ENCODE data around the gene TRAPPC4.
A peak's percentile ranks its signal among the peaks of the same experiment; 100 is the strongest.
"Not testable (repeated sequence)": the region's sequence is repeated elsewhere in the genome, so short reads cannot be mapped to it uniquely, and the experiment has no call there.

Gene TRAPPC4

DNA sequence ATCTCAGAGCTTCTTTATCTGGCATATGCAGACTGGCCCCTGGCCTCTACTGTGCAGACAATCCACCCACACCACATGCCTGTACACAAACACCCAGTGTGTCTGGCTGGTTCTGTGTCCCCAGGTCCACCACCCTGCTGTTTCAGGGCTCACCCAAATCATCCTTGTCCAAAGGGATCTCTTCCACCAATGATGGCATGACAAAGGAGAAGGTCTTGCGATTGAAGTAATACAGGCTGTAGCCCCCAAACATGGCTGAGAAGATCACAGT, 10.4 kb downstream of the TRAPPC4 start:
- Histone ChIP-seq H3K4me3 (ENCODE audit: low read depth, low read length) (peak overlapping the region; percentile 73), H3K27ac (peak overlapping the region; percentile 97), H3K27me3 (ENCODE audit: insufficient read depth, low read depth, severe bottlenecking) (no peaks in the 10 kb centered on the region), H3K36me3 (peaks cover 55% of the 10 kb centered on the region), H3K9me3 (ENCODE audit: severe bottlenecking) (no peaks in the 10 kb centered on the region)
- TF ChIP-seq, protein P1, sequence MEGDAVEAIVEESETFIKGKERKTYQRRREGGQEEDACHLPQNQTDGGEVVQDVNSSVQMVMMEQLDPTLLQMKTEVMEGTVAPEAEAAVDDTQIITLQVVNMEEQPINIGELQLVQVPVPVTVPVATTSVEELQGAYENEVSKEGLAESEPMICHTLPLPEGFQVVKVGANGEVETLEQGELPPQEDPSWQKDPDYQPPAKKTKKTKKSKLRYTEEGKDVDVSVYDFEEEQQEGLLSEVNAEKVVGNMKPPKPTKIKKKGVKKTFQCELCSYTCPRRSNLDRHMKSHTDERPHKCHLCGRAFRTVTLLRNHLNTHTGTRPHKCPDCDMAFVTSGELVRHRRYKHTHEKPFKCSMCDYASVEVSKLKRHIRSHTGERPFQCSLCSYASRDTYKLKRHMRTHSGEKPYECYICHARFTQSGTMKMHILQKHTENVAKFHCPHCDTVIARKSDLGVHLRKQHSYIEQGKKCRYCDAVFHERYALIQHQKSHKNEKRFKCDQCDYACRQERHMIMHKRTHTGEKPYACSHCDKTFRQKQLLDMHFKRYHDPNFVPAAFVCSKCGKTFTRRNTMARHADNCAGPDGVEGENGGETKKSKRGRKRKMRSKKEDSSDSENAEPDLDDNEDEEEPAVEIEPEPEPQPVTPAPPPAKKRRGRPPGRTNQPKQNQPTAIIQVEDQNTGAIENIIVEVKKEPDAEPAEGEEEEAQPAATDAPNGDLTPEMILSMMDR (IDR thresholded peaks at IDR 0.05; ENCODE audit: low read depth, low read length), result no peak
- DNase-seq, result no peak

DNA sequence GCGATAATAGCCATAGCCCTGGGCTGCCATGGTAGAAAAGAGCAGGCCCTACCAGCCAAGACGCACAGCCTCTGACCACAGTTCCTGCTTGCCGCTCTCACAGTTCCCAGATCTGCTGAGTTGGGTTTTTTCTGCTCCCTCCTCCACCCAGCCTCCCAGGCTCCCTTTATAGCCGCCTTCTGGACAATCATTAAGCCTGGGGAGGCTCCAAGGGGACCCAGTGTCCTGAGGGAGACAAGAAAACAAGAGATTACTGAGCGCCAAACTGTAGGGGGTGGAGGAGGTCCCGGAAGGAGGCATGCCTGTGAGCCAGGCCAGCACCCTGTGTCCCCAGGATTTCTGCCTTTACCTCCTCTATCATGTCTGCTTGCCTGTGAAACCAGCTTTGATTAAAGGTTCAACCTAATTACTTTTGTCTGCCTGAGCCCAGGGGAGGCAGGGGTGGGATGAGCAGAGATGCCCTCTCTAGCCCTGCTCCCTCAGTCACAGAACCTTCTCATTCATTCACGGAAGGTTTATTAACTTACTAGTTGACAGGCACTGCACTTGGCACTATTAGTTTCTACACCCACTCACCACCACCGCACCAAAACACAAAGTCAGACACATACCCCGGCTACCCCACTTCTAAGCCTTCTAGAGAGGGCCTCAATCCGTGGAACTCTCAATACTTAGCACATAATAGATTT, 10.9 kb downstream of the TRAPPC4 start:
- TF ChIP-seq, protein P1 (IDR thresholded peaks at IDR 0.05; ENCODE audit: low read depth, low read length), result no peak
- peaks cover 50% of the 10 kb centered on the region for H3K36me3 ChIP-seq
- H3K27me3 ChIP-seq (ENCODE audit: insufficient read depth, low read depth, severe bottlenecking), result no peaks in the 10 kb centered on the region
- DNase-seq, result peak; percentile 83
- H3K4me3 ChIP-seq (ENCODE audit: low read depth, low read length), result peak overlapping the region; percentile 73
- peak overlapping the region; percentile 97 for H3K27ac ChIP-seq
- H3K9me3 ChIP-seq (ENCODE audit: severe bottlenecking), result no peaks in the 10 kb centered on the region

DNA sequence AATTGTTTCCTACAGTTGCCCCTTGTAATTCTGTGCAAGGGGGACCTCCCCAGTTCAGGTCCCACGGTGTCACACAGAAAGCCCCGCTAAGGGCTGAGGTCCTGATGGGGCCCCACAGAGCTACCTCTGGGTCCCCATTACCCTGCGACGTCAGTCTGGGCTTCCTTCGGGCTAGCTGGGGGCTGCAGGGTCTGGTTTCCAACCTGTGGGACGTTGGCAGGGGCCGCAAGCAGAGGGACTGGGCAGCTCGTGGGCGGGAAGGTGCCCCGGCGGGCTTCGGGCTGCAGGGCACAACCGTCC, 11.4 kb downstream of the TRAPPC4 start:
- TF ChIP-seq, protein P1 (IDR thresholded peaks at IDR 0.05; ENCODE audit: low read depth, low read length), result no peak
- peak overlapping the region; percentile 73 for H3K4me3 ChIP-seq (ENCODE audit: low read depth, low read length)
- peak overlapping the region; percentile 97 for H3K27ac ChIP-seq
- no peak for DNase-seq
- no peaks in the 10 kb centered on the region for H3K9me3 ChIP-seq (ENCODE audit: severe bottlenecking)
- H3K36me3 ChIP-seq, result peaks cover 45% of the 10 kb centered on the region
- no peaks in the 10 kb centered on the region for H3K27me3 ChIP-seq (ENCODE audit: insufficient read depth, low read depth, severe bottlenecking)

DNA sequence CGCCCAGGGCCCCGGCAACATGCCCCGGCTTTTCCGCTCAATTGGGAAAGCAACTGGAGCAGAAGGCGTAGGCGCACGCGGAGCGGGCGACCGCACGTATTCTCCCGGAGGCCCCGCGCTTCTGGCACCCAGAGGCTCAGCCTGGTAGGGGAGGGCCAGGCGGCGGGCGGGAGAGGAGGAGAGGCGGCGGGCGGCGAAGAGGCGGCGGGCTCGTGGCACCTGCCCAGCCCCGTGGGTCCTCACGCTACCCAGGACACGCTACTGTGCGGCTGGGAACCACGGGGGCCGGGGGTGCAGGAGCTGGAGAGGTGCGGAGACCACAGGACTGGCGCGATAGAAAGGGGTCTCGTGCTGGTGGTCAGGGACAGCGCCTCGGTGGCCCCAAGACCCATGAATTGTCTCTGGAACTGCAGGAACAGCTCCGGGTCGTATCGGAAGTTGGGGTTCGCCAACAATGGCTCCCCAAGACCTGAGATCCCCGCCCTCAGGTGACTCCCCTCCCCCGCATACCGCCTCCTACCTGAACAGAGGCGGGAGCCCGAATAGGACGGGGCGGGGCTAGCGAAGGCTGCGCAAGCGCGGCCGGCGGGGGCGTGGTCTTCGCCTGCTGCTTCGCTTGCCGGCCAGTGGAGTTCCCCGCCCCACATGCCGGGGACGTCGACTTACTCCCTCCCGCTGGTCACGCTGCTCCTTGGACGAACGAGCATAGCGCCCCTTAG, 11.9 kb downstream of the TRAPPC4 start, which contains the start of gene SLC37A4:
SLC37A4 (minus strand) TSS at position 549 of the 719 bp plus-strand sequence.
- H3K4me3 ChIP-seq (ENCODE audit: low read depth, low read length), result peak within 1 kb of the TSS; percentile 73
- H3K9me3 ChIP-seq (ENCODE audit: severe bottlenecking), result no peaks in the 10 kb centered on the region
- H3K36me3 ChIP-seq, result peaks cover 40% of the 10 kb centered on the region
- TF ChIP-seq, protein P1 (IDR thresholded peaks at IDR 0.05; ENCODE audit: low read depth, low read length), result peak; percentile 92
- peak within 1 kb of the TSS; percentile 97 for H3K27ac ChIP-seq
- no peaks in the 10 kb centered on the region for H3K27me3 ChIP-seq (ENCODE audit: insufficient read depth, low read depth, severe bottlenecking)
- DNase-seq, result peak; percentile 99

DNA sequence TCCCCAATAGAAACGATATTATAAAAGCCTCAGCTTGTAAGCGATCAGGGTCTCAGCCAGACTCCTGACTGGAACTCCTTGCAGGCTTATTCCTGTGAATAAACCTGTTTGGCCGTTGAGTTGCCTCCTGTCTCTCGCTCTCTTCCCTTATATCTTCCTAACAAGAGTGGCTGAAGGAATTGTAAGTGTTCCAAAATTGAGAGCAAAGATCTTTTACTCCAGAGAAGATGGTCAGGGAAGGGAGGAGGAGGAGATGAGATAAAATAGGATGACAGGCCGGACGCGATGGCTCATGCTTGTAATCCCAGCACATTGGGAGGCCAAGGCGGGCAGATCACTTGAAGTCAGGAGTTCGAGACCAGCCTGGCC, 13.3 kb downstream of the TRAPPC4 start:
- TF ChIP-seq, protein P1 (IDR thresholded peaks at IDR 0.05; ENCODE audit: low read depth, low read length), result no peak
- H3K4me3 ChIP-seq (ENCODE audit: low read depth, low read length), result no peak overlapping the region
- DNase-seq, result no peak
- peaks cover 26% of the 10 kb centered on the region for H3K36me3 ChIP-seq
- no peaks in the 10 kb centered on the region for H3K9me3 ChIP-seq (ENCODE audit: severe bottlenecking)
- H3K27ac ChIP-seq, result no peak overlapping the region
- H3K27me3 ChIP-seq (ENCODE audit: insufficient read depth, low read depth, severe bottlenecking), result no peaks in the 10 kb centered on the region

DNA sequence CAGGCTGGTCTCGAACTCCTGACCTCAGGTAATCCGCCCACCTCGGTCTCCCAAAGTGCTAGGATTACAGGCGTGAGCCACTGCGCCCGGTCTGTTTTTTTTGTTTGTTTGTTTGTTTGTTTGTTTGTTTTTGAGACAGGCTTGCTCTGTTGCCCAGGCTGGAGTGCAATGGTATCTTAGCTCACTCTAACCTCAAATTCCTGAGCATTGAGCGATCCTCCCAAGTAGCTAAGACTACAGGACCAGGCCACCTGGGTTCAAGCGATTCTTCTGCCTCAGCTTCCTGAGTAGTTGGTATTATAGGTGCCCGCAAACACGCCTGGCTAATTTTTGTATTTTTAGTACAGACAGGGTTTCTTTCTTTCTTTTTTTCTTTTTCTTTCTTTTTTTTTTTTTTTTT, 14.9 kb downstream of the TRAPPC4 start:
- H3K4me3 ChIP-seq (ENCODE audit: low read depth, low read length); DNase-seq; H3K27me3 ChIP-seq (ENCODE audit: insufficient read depth, low read depth, severe bottlenecking); H3K27ac ChIP-seq; H3K9me3 ChIP-seq (ENCODE audit: severe bottlenecking): not testable (repeated sequence)
- peaks cover 10% of the 10 kb centered on the region for H3K36me3 ChIP-seq
